Left kidney (tissue), 2 donors: ENCODE measurements around the gene TADA2A. TPM values are rescaled to one million over a fixed set of nuclear protein-coding genes. Genes with fewer than 3 reads are reported as not detected.

Experiments
- DNase-seq: peaks from one replicate; pipeline ENCODE4 v3.0.0-alpha.2; 2013
- polyA plus RNA-seq: library from polyadenylated mRNA; unstranded; fragments of 120-200 nt; gene quantifications from one replicate; pipeline ENCODE4 v1.2.1, GENCODE V29; 2013; ENCODE audit not compliant: insufficient read length

TADA2A gene
- polyA plus RNA-seq, 1 donor: 28.9 TPM

GRCh38 chr17:37462492-37462891 is 55.8 kb downstream of the TADA2A start:
- DNase-seq: no peak

GRCh38 chr17:37463039-37463438 is 56.4 kb downstream of the TADA2A start:
- no peak for DNase-seq

- DNase-seq: no peak
These were observed 58.5 kb downstream of the TADA2A start for GRCh38 chr17:37465069-37465616.

GRCh38 chr17:37466471-37466870 is 59.8 kb downstream of the TADA2A start:
- DNase-seq: no peak

GRCh38 chr17:37470181-37470580 is 63.5 kb downstream of the TADA2A start:
- DNase-seq: no peak

- no peak for DNase-seq
These were observed 69.2 kb downstream of the TADA2A start for GRCh38 chr17:37475731-37476420.

GRCh38 chr17:37476431-37477120 is 69.9 kb downstream of the TADA2A start:
- DNase-seq: no peak

- DNase-seq: no peak
These were observed 71.5 kb downstream of the TADA2A start for GRCh38 chr17:37478187-37478586.

- no peak for DNase-seq
These were observed 72.3 kb downstream of the TADA2A start for GRCh38 chr17:37479025-37479424.

- DNase-seq: no peak
These were observed 73.7 kb downstream of the TADA2A start for GRCh38 chr17:37480427-37480826.

GRCh38 chr17:37481001-37481665 is 74.4 kb downstream of the TADA2A start:
- no peak for DNase-seq

- no peak for DNase-seq
These were observed 76.8 kb downstream of the TADA2A start for GRCh38 chr17:37483311-37484039.

GRCh38 chr17:37485938-37486570 is 79.4 kb downstream of the TADA2A start:
- no peak for DNase-seq

- no peak for DNase-seq
These were observed 81.4 kb downstream of the TADA2A start for GRCh38 chr17:37488009-37488604.

GRCh38 chr17:37488607-37489196 is 82.0 kb downstream of the TADA2A start:
- no peak for DNase-seq

- peak; percentile 80 for DNase-seq
These were observed 82.7 kb downstream of the TADA2A start, which contains the start of gene DUSP14 for GRCh38 chr17:37489197-37490001. Gene DUSP14, plus strand, starts transcription at chr17:37489891. Its CDS starts 22,382 bp downstream, at chr17:37512273.

- peak; percentile 55 for DNase-seq
These were observed 83.4 kb downstream of the TADA2A start for GRCh38 chr17:37490022-37490587.

GRCh38 chr17:37490638-37491614 is 84.2 kb downstream of the TADA2A start:
- DNase-seq: no peak
